Loucy (cell line): ENCODE data around the gene UQCC2.

Source experiments
- H2AFZ ChIP-seq: fragments of 200-600 bp; sonication (generic); 2 replicates; pipeline ENCODE4 v1.6.0; 2016; ENCODE audit warnings: antibody characterized with exemption, mild to moderate bottlenecking, low read length, moderate library complexity
- H3F3A ChIP-seq: fragments of 200-600 bp; 2 replicates; pipeline ENCODE4 v1.6.0; 2016; ENCODE audit warnings: antibody characterized with exemption, low read depth, mild to moderate bottlenecking
- H3K27me3 ChIP-seq: fragments of 200-600 bp; sonication (generic); 2 replicates; pipeline ENCODE4 v1.6.1; 2014; ENCODE audit warnings: low read length, mild to moderate bottlenecking; ENCODE audit not compliant: insufficient read depth, poor library complexity, severe bottlenecking
- H3K36me3 ChIP-seq: fragments of 200-600 bp; sonication (generic); 2 replicates; pipeline ENCODE4 v1.6.1; 2016; ENCODE audit warnings: low read length; ENCODE audit not compliant: insufficient read depth
- H3K4me1 ChIP-seq: fragments of 200-600 bp; sonication (generic); 2 replicates; pipeline ENCODE4 v1.5.1; 2014; ENCODE audit warnings: low read length, mild to moderate bottlenecking; ENCODE audit not compliant: insufficient read depth, poor library complexity, severe bottlenecking
- H3K4me2 ChIP-seq: fragments of 200-600 bp; sonication (generic); 2 replicates; pipeline ENCODE4 v1.6.0; 2014; ENCODE audit warnings: antibody characterized with exemption, low read length, low read depth, mild to moderate bottlenecking; ENCODE audit not compliant: poor library complexity, severe bottlenecking
- H3K4me3 ChIP-seq: fragments of 200-600 bp; sonication (generic); 2 replicates; pipeline ENCODE4 v1.5.1; 2014; ENCODE audit warnings: low read length, mild to moderate bottlenecking, mixed read lengths; ENCODE audit not compliant: poor library complexity, severe bottlenecking
- H3K79me2 ChIP-seq: fragments of 200-600 bp; sonication (generic); 2 replicates; pipeline ENCODE4 v1.6.1; 2014; ENCODE audit warnings: low read length; ENCODE audit not compliant: insufficient read depth
- H3K9ac ChIP-seq: fragments of 200-600 bp; sonication (generic); 2 replicates; pipeline ENCODE4 v1.6.0; 2014; ENCODE audit warnings: mild to moderate bottlenecking, low read depth, low read length, moderate library complexity; ENCODE audit not compliant: poor library complexity, severe bottlenecking
- H3K9me2 ChIP-seq: fragments of 200-600 bp; sonication (generic); replicated peaks from 2 replicates; pipeline ENCODE4 v1.6.1; 2016; ENCODE audit warnings: low read depth, low read length, mixed read lengths
- H3K9me3 ChIP-seq: fragments of 200-600 bp; sonication (generic); 2 replicates; pipeline ENCODE4 v1.6.1; 2014; ENCODE audit warnings: mild to moderate bottlenecking, antibody characterized with exemption, low read length, low read depth; ENCODE audit not compliant: insufficient read depth
- H4K20me1 ChIP-seq: fragments of 200-600 bp; sonication (generic); 2 replicates; pipeline ENCODE4 v1.6.0; 2014; ENCODE audit warnings: antibody characterized with exemption, low read length, mild to moderate bottlenecking; ENCODE audit not compliant: insufficient read depth, poor library complexity, severe bottlenecking
- EZH2phosphoT487 ChIP-seq: fragments of 200-600 bp; IDR thresholded peaks from 2 replicates; pipeline ENCODE4 v1.6.1; 2018; ENCODE audit warnings: antibody characterized with exemption, mild to moderate bottlenecking, moderate library complexity, borderline replicate concordance
- TF ChIP-seq, protein P1 (sequence below): fragments of 200-600 bp; sonication (generic); conservative IDR thresholded peaks from 2 replicates; pipeline ENCODE4 v1.5.1; 2014; ENCODE audit warnings: mild to moderate bottlenecking, antibody characterized with exemption, low read length

The UQCC2 gene

GRCh38 chr6:33732385-33732784, 20.9 kb upstream of the UQCC2 start:
- Histone ChIP-seq H4K20me1 (no peaks in the 10 kb centered on the region), H3K4me3 (no peak overlapping the region), H3K4me1 (no peaks in the 10 kb centered on the region), H3K27me3 (no peaks in the 10 kb centered on the region), H3K9me3 (no peaks in the 10 kb centered on the region), H3F3A (no peaks in the 10 kb centered on the region), H2AFZ (no peak overlapping the region), H3K79me2 (no peaks in the 10 kb centered on the region), H3K4me2 (no peak overlapping the region), H3K9ac (no peak overlapping the region), H3K9me2 (no peaks in the 10 kb centered on the region), H3K36me3 (no peaks in the 10 kb centered on the region)
- TF ChIP-seq EZH2phosphoT487: no peak
- TF ChIP-seq, protein P1, sequence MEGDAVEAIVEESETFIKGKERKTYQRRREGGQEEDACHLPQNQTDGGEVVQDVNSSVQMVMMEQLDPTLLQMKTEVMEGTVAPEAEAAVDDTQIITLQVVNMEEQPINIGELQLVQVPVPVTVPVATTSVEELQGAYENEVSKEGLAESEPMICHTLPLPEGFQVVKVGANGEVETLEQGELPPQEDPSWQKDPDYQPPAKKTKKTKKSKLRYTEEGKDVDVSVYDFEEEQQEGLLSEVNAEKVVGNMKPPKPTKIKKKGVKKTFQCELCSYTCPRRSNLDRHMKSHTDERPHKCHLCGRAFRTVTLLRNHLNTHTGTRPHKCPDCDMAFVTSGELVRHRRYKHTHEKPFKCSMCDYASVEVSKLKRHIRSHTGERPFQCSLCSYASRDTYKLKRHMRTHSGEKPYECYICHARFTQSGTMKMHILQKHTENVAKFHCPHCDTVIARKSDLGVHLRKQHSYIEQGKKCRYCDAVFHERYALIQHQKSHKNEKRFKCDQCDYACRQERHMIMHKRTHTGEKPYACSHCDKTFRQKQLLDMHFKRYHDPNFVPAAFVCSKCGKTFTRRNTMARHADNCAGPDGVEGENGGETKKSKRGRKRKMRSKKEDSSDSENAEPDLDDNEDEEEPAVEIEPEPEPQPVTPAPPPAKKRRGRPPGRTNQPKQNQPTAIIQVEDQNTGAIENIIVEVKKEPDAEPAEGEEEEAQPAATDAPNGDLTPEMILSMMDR: no peak

GRCh38 chr6:33731751-33732282, 20.3 kb upstream of the UQCC2 start:
- Histone ChIP-seq H3K4me1 (no peaks in the 10 kb centered on the region), H3F3A (no peaks in the 10 kb centered on the region), H3K4me3 (no peak overlapping the region), H3K4me2 (no peak overlapping the region), H3K9me2 (no peaks in the 10 kb centered on the region), H4K20me1 (no peaks in the 10 kb centered on the region), H3K79me2 (no peaks in the 10 kb centered on the region), H2AFZ (no peak overlapping the region), H3K27me3 (no peaks in the 10 kb centered on the region), H3K36me3 (no peaks in the 10 kb centered on the region), H3K9me3 (no peaks in the 10 kb centered on the region), H3K9ac (no peak overlapping the region)
- TF ChIP-seq, protein P1: no peak
- no peak for TF ChIP-seq EZH2phosphoT487

GRCh38 chr6:33731035-33731434, 19.5 kb upstream of the UQCC2 start:
- no peaks in the 10 kb centered on the region for H4K20me1 ChIP-seq
- no peaks in the 10 kb centered on the region for H3K27me3 ChIP-seq
- H2AFZ ChIP-seq: no peak overlapping the region
- H3K36me3 ChIP-seq: no peaks in the 10 kb centered on the region
- no peak overlapping the region for H3K4me2 ChIP-seq
- H3K4me1 ChIP-seq: no peaks in the 10 kb centered on the region
- H3K9ac ChIP-seq: no peak overlapping the region
- H3F3A ChIP-seq: no peaks in the 10 kb centered on the region
- no peak for TF ChIP-seq EZH2phosphoT487
- TF ChIP-seq, protein P1: no peak
- H3K79me2 ChIP-seq: no peaks in the 10 kb centered on the region
- no peaks in the 10 kb centered on the region for H3K9me3 ChIP-seq
- H3K9me2 ChIP-seq: no peaks in the 10 kb centered on the region
- no peak overlapping the region for H3K4me3 ChIP-seq
